ENCODE results near the gene ZNF576.

Gene ZNF576

DNA sequence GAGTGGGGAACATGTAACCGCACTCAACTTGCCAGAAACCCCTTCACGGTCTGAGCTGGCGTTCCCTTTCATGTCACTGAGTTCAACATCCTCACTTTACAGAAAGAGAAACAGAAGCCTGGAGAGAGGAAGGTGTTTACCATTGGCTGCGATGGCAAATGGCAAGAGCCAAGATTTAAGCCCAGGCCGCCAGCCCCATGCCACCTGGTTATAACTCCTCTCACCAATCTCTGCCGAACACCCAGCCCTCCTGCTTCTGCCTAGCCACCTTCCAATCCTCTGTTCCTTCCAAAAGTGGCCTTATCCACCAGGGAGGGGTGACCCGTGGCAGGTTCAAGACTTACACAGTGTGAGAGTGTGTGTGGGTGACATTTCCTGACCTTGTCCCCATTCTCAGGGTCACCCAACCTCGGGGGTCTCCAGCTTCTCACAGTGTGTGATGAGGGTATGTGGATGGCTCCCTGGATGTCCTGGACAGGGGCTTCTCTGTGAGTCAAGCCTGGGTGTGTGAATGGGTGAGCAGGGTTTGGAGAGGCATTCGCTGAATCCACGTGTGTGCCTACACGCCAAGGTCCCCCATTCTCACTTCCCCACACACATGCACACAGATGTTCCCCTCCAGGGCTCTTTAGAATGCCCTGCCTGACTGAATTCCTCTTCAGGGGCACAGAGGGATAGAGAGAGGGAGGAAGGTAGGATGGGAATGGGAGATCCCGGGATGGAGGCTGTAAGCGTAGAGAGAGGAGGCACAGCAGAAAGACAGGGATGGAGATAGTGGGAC lies 42.0 kb downstream of the ZNF576 start:
- TF ChIP-seq, protein P1, sequence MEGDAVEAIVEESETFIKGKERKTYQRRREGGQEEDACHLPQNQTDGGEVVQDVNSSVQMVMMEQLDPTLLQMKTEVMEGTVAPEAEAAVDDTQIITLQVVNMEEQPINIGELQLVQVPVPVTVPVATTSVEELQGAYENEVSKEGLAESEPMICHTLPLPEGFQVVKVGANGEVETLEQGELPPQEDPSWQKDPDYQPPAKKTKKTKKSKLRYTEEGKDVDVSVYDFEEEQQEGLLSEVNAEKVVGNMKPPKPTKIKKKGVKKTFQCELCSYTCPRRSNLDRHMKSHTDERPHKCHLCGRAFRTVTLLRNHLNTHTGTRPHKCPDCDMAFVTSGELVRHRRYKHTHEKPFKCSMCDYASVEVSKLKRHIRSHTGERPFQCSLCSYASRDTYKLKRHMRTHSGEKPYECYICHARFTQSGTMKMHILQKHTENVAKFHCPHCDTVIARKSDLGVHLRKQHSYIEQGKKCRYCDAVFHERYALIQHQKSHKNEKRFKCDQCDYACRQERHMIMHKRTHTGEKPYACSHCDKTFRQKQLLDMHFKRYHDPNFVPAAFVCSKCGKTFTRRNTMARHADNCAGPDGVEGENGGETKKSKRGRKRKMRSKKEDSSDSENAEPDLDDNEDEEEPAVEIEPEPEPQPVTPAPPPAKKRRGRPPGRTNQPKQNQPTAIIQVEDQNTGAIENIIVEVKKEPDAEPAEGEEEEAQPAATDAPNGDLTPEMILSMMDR (IDR thresholded peaks at IDR 0.05): no peak

DNA sequence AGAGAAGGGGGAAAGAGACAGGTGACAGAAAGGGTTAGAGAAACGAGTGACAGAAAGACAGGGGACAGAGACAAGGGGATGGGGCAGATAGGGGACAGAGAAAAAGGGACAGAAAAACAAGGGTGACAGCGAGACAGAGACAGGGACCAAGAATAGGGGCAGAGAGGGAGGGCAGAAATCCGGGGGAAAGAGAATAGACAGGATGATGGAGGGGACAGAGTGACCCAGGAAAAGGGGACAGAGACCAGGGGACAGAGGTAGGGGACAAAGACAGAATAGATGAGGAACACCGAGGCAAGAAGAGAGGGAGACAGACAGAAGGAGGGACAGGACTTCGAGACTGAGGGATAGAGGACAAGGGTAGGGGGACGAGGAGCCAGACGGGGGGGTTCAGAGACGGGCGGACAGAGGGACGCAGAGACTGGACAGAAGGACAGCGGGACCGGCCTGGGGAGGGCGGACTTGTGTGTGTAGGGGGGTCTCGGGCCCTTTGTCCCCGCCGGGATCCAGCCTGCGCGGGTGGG lies 42.7 kb downstream of the ZNF576 start:
- TF ChIP-seq, protein P1 (IDR thresholded peaks at IDR 0.05): no peak

DNA sequence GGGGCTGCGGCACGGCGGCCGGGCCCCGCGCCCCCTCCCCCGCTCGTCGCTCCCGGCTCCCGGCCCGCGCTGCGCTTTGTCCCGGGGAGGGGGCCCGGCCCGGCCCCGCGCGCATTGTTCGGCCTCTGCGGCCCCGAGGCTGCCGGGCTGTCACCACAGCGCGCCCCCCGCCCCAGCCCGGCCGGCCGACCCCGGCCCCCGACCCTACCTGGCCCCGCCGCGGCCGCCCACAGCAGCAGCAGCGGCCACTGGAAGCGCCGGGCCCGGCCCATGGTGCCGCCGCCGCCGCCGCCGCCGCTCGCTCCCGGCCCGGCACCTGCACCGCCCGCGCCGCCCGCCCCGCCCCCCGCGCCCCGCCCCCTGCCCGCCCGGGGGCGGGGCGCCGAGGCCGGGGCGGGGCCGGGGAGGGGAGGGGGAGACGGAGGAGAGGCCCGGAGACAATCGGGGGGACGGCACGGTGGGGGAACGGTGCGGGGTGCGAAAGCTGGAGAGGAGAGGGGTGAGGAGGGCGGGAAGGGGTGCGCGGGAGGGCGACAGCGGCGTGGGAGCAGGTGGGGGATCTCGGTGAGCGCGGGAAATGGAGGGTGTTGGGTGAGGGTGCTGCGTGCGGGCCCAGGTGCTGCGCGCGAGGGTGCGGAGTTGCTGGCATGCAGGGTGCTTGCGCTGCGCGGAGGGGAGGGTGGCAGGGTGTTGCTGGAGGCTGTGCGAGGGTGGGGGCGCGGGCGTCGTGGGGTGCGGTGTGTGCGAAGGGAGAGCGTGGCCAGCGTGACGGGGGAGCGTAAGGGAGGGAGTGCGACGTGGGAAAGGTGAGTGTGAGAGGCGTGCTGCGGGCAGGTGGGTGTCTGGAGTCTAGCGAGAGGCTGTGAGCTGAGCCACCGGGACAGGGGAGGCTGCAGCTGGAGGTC lies 43.4 kb downstream of the ZNF576 start, which contains the start of gene CADM4:
Gene CADM4, minus strand, starts transcription at position 332 of the 905 bp plus-strand sequence. Its CDS starts 60 bp downstream, at position 272.
- TF ChIP-seq, protein P1 (IDR thresholded peaks at IDR 0.05): no peak

DNA sequence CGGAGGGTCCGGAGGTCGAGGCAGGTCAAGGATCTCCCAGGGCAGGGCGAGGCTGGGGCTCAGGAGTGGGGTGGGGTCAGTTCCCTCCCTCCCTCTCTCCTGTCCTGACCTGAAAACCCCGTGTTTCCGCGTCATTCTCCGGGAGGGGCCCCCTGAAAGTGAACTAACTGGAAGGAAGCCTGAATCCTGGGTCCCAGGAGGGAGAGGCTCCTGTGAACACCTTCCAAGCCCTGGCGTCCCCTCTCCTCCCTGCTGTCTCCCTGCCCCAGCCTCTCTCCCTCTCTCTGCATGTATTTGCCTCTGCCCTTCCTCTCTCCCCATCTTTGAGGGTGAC lies 44.0 kb downstream of the ZNF576 start:
- TF ChIP-seq, protein P1 (IDR thresholded peaks at IDR 0.05): no peak

DNA sequence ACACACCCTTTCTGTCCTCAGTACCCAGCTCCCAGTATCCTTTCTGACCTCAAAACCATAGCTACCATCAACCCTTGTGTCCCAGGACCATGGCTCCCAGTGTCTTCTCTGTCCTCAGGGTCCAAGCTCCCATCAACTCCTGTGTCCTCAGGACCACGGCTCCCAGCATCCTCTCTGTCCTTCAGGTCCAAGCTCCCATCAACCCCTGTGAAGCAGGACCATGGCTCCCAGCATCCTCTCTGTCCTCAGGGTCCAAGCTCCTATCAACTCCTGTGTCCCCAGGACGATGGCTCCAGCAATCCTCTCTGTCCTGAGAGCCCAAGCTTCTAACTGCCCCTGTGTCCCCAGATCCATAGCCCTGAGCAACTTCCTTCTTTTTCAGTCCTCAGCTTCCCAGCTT lies 44.9 kb downstream of the ZNF576 start:
- TF ChIP-seq, protein P1 (IDR thresholded peaks at IDR 0.05): no peak

DNA sequence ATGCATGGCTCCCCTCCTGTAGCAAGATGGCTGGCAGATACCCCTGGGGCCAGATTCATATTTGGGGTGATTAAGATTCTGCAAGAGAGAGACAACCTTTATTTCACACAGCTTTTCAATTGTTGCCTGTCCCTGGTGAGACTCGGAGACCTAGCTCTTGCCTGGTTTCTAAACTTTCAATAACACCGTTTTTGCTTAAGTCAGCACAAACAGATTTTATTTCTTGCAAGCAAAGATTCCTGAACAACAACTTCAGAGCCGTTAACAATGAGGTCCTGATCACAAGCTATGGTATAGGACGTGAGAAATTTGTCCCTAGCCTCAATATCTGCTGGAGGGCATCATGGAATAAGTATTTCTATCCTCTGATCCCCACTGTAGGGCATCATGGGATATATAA lies 46.1 kb downstream of the ZNF576 start:
- TF ChIP-seq, protein P1 (IDR thresholded peaks at IDR 0.05): no peak

DNA sequence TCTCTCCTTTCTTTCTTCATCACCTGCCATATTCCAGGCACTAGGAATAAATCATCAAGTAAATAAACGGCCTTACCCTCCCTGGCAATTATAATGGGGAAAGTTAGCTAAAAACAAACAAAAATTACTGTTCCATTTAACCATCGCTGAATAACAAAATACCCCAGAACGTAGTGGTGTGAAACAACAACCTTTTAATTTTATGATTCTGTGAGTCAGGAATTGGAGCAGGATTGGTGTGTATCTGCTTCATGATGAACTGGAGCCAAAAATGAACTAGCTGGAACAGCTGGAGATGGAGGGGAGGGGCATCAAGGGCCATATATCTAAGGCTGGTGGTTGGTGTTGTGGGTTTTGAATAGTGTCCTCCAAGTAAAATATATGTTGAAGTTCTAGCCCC lies 46.9 kb downstream of the ZNF576 start:
- TF ChIP-seq, protein P1 (IDR thresholded peaks at IDR 0.05): no peak

Data from LNCAP (cell line).